OCI-LY1 (cell line): ENCODE results near the gene PI4KB.

Experiments
- H2AFZ ChIP-seq: fragments of 200-600 bp; sonication (generic), shearing (Covaris generic); 2 replicates; pipeline ENCODE4 v1.6.0; 2014; ENCODE audit warnings: antibody characterized with exemption, mild to moderate bottlenecking, low read length
- H3F3A ChIP-seq: fragments of 200-600 bp; sonication (generic), shearing (Covaris generic); 2 replicates; pipeline ENCODE4 v1.6.0; 2014; ENCODE audit warnings: mild to moderate bottlenecking, antibody characterized with exemption, low read length, moderate library complexity; ENCODE audit not compliant: insufficient read depth
- H3K27ac ChIP-seq: fragments of 200-600 bp; sonication (generic); 2 replicates; pipeline ENCODE4 v1.5.1; 2014; ENCODE audit warnings: low read length, mixed run types, mild to moderate bottlenecking, low read depth; ENCODE audit not compliant: poor library complexity, severe bottlenecking
- H3K27me3 ChIP-seq: fragments of 200-600 bp; sonication (generic); 2 replicates; pipeline ENCODE4 v1.6.0; 2014; ENCODE audit warnings: antibody characterized with exemption, mild to moderate bottlenecking, low read length, moderate library complexity; ENCODE audit not compliant: insufficient read depth
- H3K36me3 ChIP-seq: fragments of 200-600 bp; sonication (generic); 2 replicates; pipeline ENCODE4 v1.6.1; 2014; ENCODE audit warnings: mild to moderate bottlenecking, antibody characterized with exemption, low read length, moderate library complexity, mixed read lengths; ENCODE audit not compliant: insufficient read depth
- H3K4me1 ChIP-seq: fragments of 200-600 bp; sonication (generic); 2 replicates; pipeline ENCODE4 v1.5.1; 2014; ENCODE audit warnings: mild to moderate bottlenecking, low read length, moderate library complexity; ENCODE audit not compliant: insufficient read depth, severe bottlenecking
- H3K4me2 ChIP-seq: fragments of 200-600 bp; sonication (generic), shearing (Covaris generic); 2 replicates; pipeline ENCODE4 v1.6.1; 2014; ENCODE audit warnings: low read length
- H3K4me3 ChIP-seq: fragments of 200-600 bp; sonication (generic); 2 replicates; pipeline ENCODE4 v1.5.1; 2014; ENCODE audit warnings: low read length, low read depth, mild to moderate bottlenecking, mixed read lengths; ENCODE audit not compliant: poor library complexity, severe bottlenecking
- H3K79me2 ChIP-seq: fragments of 200-600 bp; shearing (Covaris generic); 2 replicates; pipeline ENCODE4 v1.6.1; 2016; ENCODE audit warnings: mixed run types, low read length, mixed read lengths; ENCODE audit not compliant: insufficient read depth
- H3K9ac ChIP-seq: fragments of 200-600 bp; sonication (generic), shearing (Covaris generic); 2 replicates; pipeline ENCODE4 v1.6.1; 2014; ENCODE audit warnings: mild to moderate bottlenecking, low read length, mixed read lengths
- H3K9me2 ChIP-seq: fragments of 200-600 bp; sonication (generic), shearing (Covaris generic); 2 replicates; pipeline ENCODE4 v1.6.1; 2014; ENCODE audit warnings: low read depth, mild to moderate bottlenecking, low read length, mixed read lengths
- H3K9me3 ChIP-seq: fragments of 200-600 bp; shearing (Covaris generic); 2 replicates; pipeline ENCODE4 v1.6.1; 2014; ENCODE audit warnings: low read length, mixed read lengths
- H4K20me1 ChIP-seq: fragments of 200-600 bp; sonication (generic), shearing (Covaris generic); 2 replicates; pipeline ENCODE4 v1.6.0; 2016; ENCODE audit warnings: mild to moderate bottlenecking, low read length; ENCODE audit not compliant: insufficient read depth
- CTCF ChIP-seq: fragments of 200-600 bp; sonication (generic), shearing (Covaris generic); IDR thresholded peaks from 2 replicates; pipeline ENCODE4 v1.5.1; 2017; ENCODE audit warnings: mild to moderate bottlenecking, antibody characterized with exemption, low read length, moderate library complexity, mixed read lengths
- EZH2 ChIP-seq: fragments of 200-600 bp; sonication (generic), shearing (Covaris generic); IDR thresholded peaks from 2 replicates; pipeline ENCODE4 v1.8.0; 2017; ENCODE audit warnings: borderline replicate concordance, mixed run types, mild to moderate bottlenecking, antibody characterized with exemption, low read length, moderate library complexity, mixed read lengths

Gene PI4KB

GRCh38 chr1:151327223-151327902, at the start of gene PI4KB:
Gene PI4KB, minus strand, starts transcription at chr1:151327416. Its CDS starts 10,935 bp downstream, at chr1:151316481.
- H4K20me1 ChIP-seq = no peaks in the 10 kb centered on the region
- H3K27ac ChIP-seq = peak within 1 kb of the TSS; percentile 35
- no peak within 1 kb of the TSS for H2AFZ ChIP-seq
- H3F3A ChIP-seq = 0 out of 2 replicates have a peak, but pooled peaks cover 4% of the 10 kb centered on the region
- no peaks in the 10 kb centered on the region for H3K27me3 ChIP-seq
- H3K9ac ChIP-seq = peak within 1 kb of the TSS; percentile 65
- TF ChIP-seq CTCF (no peak), EZH2 (no peak)
- H3K79me2 ChIP-seq = peaks cover 5% of the 10 kb centered on the region; the same call in 1 of the 2 replicates
- H3K9me3 ChIP-seq = no peaks in the 10 kb centered on the region
- no peaks in the 10 kb centered on the region for H3K9me2 ChIP-seq
- peak within 1 kb of the TSS; percentile 85 for H3K4me2 ChIP-seq
- H3K4me1 ChIP-seq = peaks cover 20% of the 10 kb centered on the region
- H3K36me3 ChIP-seq = peaks cover 26% of the 10 kb centered on the region
- peak within 1 kb of the TSS; percentile 62 for H3K4me3 ChIP-seq

- Histone ChIP-seq H3K9me2 (no peaks in the 10 kb centered on the region), H3K4me3 (no peak overlapping the region), H3K36me3 (no peaks in the 10 kb centered on the region), H3F3A (no peaks in the 10 kb centered on the region), H4K20me1 (no peaks in the 10 kb centered on the region), H3K4me2 (no peak overlapping the region), H3K9ac (no peak overlapping the region), H3K79me2 (no peaks in the 10 kb centered on the region), H3K27ac (no peak overlapping the region), H3K27me3 (no peaks in the 10 kb centered on the region), H2AFZ (no peak overlapping the region), H3K9me3 (no peaks in the 10 kb centered on the region), H3K4me1 (no peaks in the 10 kb centered on the region)
- TF ChIP-seq CTCF (no peak), EZH2 (no peak)
These were observed 46.0 kb upstream of the PI4KB start for GRCh38 chr1:151373196-151373595.

- no peaks in the 10 kb centered on the region for H3K27me3 ChIP-seq
- no peak within 1 kb of the TSS for H3K9ac ChIP-seq
- no peak within 1 kb of the TSS for H3K27ac ChIP-seq
- no peak within 1 kb of the TSS for H2AFZ ChIP-seq
- no peak within 1 kb of the TSS for H3K4me2 ChIP-seq
- H3K9me3 ChIP-seq = no peaks in the 10 kb centered on the region
- no peak for TF ChIP-seq CTCF
- no peak for TF ChIP-seq EZH2
- no peaks in the 10 kb centered on the region for H4K20me1 ChIP-seq
- no peaks in the 10 kb centered on the region for H3K9me2 ChIP-seq
- H3K4me1 ChIP-seq = no peaks in the 10 kb centered on the region
- no peaks in the 10 kb centered on the region for H3K36me3 ChIP-seq
- no peaks in the 10 kb centered on the region for H3F3A ChIP-seq
- H3K4me3 ChIP-seq = no peak within 1 kb of the TSS
- H3K79me2 ChIP-seq = no peaks in the 10 kb centered on the region
These were observed 45.1 kb upstream of the PI4KB start, which contains the start of gene SELENBP1 for GRCh38 chr1:151372058-151372934. Gene SELENBP1, minus strand, starts transcription at chr1:151372705. Its CDS starts 64 bp downstream, at chr1:151372641.
